Measurements from ENCODE around the gene GDI1. TPM values are rescaled to one million over a fixed set of nuclear protein-coding genes. Genes with fewer than 3 reads are reported as not detected.

The GDI1 gene
- total and polyA plus RNA-seq, 9 donors = 72.8 to 188 (median 116) TPM

DNA sequence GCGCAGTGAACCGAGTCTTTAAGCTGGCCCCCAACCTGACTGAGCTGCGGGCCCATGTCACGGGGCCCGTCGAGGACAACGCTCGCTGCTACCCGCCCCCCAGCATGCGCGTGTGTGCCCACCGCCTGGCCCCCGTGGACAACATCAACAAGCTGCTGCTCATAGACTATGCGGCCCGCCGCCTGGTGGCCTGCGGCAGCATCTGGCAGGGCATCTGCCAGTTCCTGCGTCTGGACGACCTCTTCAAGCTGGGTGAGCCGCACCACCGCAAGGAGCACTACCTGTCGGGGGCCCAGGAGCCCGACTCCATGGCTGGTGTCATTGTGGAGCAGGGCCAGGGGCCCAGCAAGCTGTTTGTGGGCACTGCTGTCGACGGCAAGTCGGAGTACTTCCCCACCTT, 23.4 kb downstream of the GDI1 start:
- H3K27ac ChIP-seq = no peak overlapping the region
- no peaks in the 10 kb centered on the region for H3K27me3 ChIP-seq
- intact Hi-C loops (cut with DNase I) = no loop called here
- TF ChIP-seq POLR2A (IDR thresholded peaks at IDR 0.05) = no peak
- TF ChIP-seq, protein P1, sequence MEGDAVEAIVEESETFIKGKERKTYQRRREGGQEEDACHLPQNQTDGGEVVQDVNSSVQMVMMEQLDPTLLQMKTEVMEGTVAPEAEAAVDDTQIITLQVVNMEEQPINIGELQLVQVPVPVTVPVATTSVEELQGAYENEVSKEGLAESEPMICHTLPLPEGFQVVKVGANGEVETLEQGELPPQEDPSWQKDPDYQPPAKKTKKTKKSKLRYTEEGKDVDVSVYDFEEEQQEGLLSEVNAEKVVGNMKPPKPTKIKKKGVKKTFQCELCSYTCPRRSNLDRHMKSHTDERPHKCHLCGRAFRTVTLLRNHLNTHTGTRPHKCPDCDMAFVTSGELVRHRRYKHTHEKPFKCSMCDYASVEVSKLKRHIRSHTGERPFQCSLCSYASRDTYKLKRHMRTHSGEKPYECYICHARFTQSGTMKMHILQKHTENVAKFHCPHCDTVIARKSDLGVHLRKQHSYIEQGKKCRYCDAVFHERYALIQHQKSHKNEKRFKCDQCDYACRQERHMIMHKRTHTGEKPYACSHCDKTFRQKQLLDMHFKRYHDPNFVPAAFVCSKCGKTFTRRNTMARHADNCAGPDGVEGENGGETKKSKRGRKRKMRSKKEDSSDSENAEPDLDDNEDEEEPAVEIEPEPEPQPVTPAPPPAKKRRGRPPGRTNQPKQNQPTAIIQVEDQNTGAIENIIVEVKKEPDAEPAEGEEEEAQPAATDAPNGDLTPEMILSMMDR (IDR thresholded peaks at IDR 0.05) = no peak
- TF ChIP-seq EP300 (IDR thresholded peaks at IDR 0.05) = no peak
- H3K4me3 ChIP-seq = no peak overlapping the region
- no peaks in the 10 kb centered on the region for H3K9me3 ChIP-seq
- H3K4me1 ChIP-seq (ENCODE audit: insufficient read depth) = no peaks in the 10 kb centered on the region
- no peak for DNase-seq
- WGBS, 3 donors = 80 to 91% (median 85%) methylated on average over 26 of the region's 26 CpGs
- no peaks in the 10 kb centered on the region for H3K36me3 ChIP-seq

DNA sequence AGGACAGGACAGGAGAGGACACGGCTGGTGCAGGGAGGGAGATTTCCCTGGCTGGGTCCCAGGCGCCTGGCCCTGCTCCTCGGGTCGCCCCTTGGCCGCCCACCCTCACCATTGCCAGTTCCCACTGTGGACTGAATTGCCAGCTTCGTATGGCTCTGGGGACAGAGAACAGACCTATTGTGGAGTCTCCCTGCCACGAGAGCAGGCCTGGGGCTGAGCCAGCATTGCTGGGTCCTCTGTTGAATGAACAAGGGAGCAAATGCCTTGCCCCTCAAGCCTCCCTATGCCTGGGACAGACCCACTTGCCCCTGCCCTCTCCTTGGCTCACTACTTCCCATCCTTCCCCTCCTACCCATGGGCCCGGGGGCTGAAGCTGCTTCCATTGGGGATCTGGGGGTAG, 25.4 kb downstream of the GDI1 start:
- H3K9me3 ChIP-seq = no peaks in the 10 kb centered on the region
- no peaks in the 10 kb centered on the region for H3K36me3 ChIP-seq
- H3K4me3 ChIP-seq = no peak overlapping the region
- DNase-seq = no peak
- WGBS, 3 donors = 79 to 87% (median 79%) methylated on average over 8 of the region's 8 CpGs
- no peak overlapping the region for H3K27ac ChIP-seq
- TF ChIP-seq POLR2A (IDR thresholded peaks at IDR 0.05) = no peak
- no peak for TF ChIP-seq EP300 (IDR thresholded peaks at IDR 0.05)
- TF ChIP-seq, protein P1 (IDR thresholded peaks at IDR 0.05) = no peak
- no peaks in the 10 kb centered on the region for H3K4me1 ChIP-seq (ENCODE audit: insufficient read depth)
- H3K27me3 ChIP-seq = no peaks in the 10 kb centered on the region
- intact Hi-C loops (cut with DNase I) = no loop called here

DNA sequence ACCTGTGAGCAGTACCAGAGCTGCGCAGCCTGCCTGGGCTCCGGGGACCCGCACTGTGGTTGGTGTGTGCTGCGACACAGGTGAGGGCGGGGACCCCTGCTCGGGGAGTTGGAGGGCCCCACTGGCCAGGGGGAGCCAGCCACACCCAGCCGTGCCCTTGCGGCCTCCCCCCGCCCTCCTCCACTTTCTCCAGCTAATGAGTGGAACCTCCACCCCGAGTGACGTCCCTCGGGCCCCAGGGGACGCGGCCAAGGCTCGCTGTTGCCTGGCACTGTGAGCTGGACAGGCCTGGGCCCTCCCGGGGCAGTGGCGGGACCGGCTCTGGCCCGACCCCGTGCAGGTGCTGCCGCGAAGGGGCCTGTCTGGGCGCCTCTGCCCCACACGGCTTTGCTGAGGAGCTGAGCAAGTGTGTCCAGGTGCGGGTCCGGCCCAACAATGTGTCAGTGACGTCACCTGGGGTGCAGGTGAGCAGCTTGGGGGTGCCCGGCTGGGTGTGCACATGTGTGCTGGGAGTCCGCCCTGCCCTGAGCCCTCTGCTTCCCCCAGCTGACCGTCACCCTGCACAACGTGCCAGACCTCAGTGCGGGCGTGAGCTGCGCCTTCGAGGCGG, 26.8 kb downstream of the GDI1 start:
- intact Hi-C loops (cut with DNase I) = no loop called here
- no peaks in the 10 kb centered on the region for H3K27me3 ChIP-seq
- no peaks in the 10 kb centered on the region for H3K9me3 ChIP-seq
- no peak overlapping the region for H3K27ac ChIP-seq
- 88 to 92% (median 90%) methylated on average over 28 to 36 of the region's 36 CpGs for WGBS, 3 donors
- H3K36me3 ChIP-seq = no peaks in the 10 kb centered on the region
- H3K4me3 ChIP-seq = no peak overlapping the region
- H3K4me1 ChIP-seq (ENCODE audit: insufficient read depth) = no peaks in the 10 kb centered on the region
- DNase-seq = no peak
- TF ChIP-seq, protein P1 (IDR thresholded peaks at IDR 0.05) = no peak
- no peak for TF ChIP-seq POLR2A (IDR thresholded peaks at IDR 0.05)
- TF ChIP-seq EP300 (IDR thresholded peaks at IDR 0.05) = no peak

DNA sequence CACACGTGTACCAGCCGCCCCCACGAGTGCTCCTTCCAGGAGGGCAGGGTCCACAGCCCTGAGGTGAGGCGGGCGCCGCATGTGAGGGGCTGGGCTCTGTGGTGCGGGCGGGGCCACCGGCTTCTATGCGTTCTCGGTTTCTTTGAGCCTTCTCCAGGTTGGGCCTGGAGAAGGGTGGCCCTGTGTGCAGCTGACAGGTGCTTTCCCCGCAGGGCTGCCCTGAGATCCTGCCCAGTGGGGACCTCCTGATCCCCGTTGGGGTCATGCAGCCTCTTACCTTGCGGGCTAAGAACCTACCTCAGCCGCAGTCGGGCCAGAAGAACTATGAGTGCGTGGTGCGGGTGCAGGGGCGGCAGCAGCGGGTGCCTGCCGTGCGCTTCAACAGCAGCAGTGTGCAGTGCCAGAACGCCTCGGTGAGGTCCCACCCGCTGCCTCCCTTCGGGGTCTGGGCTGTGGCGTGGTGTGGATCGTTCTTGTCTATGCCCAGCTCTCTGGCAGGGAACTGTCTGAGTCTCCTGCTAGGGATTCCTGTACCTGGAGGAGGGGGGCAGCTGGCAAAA, 27.9 kb downstream of the GDI1 start:
- no peak for DNase-seq
- Histone ChIP-seq H3K9me3 (no peaks in the 10 kb centered on the region), H3K4me1 (ENCODE audit: insufficient read depth) (no peaks in the 10 kb centered on the region), H3K36me3 (no peaks in the 10 kb centered on the region), H3K27me3 (no peaks in the 10 kb centered on the region), H3K27ac (no peak overlapping the region), H3K4me3 (no peak overlapping the region)
- intact Hi-C loops (cut with DNase I) = no loop called here
- TF ChIP-seq EP300 (IDR thresholded peaks at IDR 0.05) (no peak), POLR2A (IDR thresholded peaks at IDR 0.05) (no peak)
- TF ChIP-seq, protein P1 (IDR thresholded peaks at IDR 0.05) = no peak
- WGBS, 3 donors = 90 to 96% (median 90%) methylated on average over 24 to 28 of the region's 28 CpGs
